H1 (cell line): ENCODE measurements around the gene ARHGEF12.

ENCODE experiments used
- CHD2 ChIP-seq: IDR thresholded peaks from 2 replicates; pipeline ENCODE4 v1.6.1; 2012; ENCODE audit warnings: low read length, improper control_type of control experiment
- CREB1 ChIP-seq: IDR thresholded peaks from 2 replicates; pipeline ENCODE4 v1.6.1; 2012; ENCODE audit warnings: inconsistent platforms
- EGR1 ChIP-seq: IDR thresholded peaks from 2 replicates; pipeline ENCODE4 v1.6.1; 2011; ENCODE audit warnings: low read depth, low read length, borderline replicate concordance
- GABPA ChIP-seq: IDR thresholded peaks from 2 replicates; pipeline ENCODE4 v1.6.1; 2011; ENCODE audit warnings: mild to moderate bottlenecking, low read length, moderate library complexity, borderline replicate concordance; ENCODE audit not compliant: insufficient read depth
- GTF2F1 ChIP-seq: IDR thresholded peaks from 2 replicates; pipeline ENCODE4 v1.6.1; 2012; ENCODE audit warnings: low read depth, low read length, improper control_type of control experiment, borderline replicate concordance
- HDAC2 ChIP-seq, 2 experiments: fragments of 300-600 bp in 1 of 2; sonication (generic) in 1 of 2; IDR thresholded peaks; 2 replicates each; pipeline ENCODE4 v1.6.1; 2011 to 2012; ENCODE audit warnings: low read depth in 2 of 2, low read length in 2 of 2, mild to moderate bottlenecking in 2 of 2, moderate library complexity in 2 of 2, borderline replicate concordance in 1 of 2, inconsistent platforms in 1 of 2
- JUN ChIP-seq: IDR thresholded peaks from 2 replicates; pipeline ENCODE4 v1.6.1; 2011; ENCODE audit warnings: low read depth, mild to moderate bottlenecking, improper control_type of control experiment, low read length
- JUND ChIP-seq: IDR thresholded peaks from 2 replicates; pipeline ENCODE4 v1.6.1; 2011; ENCODE audit warnings: mild to moderate bottlenecking, improper control_type of control experiment, low read length
- KDM5A ChIP-seq: fragments of 200-600 bp; IDR thresholded peaks from 2 replicates; pipeline ENCODE4 v1.7.1; 2012; ENCODE audit warnings: mild to moderate bottlenecking, low read length, inconsistent platforms, mixed read lengths
- POLR2AphosphoS5 ChIP-seq: IDR thresholded peaks from 2 replicates; pipeline ENCODE4 v1.6.1; 2011; ENCODE audit warnings: low read depth, low read length
- TAF1 ChIP-seq: IDR thresholded peaks from 2 replicates; pipeline ENCODE4 v1.6.1; 2011; ENCODE audit warnings: mild to moderate bottlenecking, low read depth, low read length
- TF ChIP-seq, protein P1 (sequence below), 3 experiments: IDR thresholded peaks; 1 replicate in 2 of 3; 2 replicates in 1 of 3; pipeline versions ENCODE4 v1.5.1 to v1.6.1; 2011; ENCODE audit warnings: low read length in 3 of 3, mild to moderate bottlenecking in 3 of 3, inconsistent platforms in 2 of 3, low read depth in 1 of 3, moderate library complexity in 1 of 3; ENCODE audit not compliant: insufficient read depth in 1 of 3; ENCODE audit errors: control extremely low read depth in 1 of 3
- TF ChIP-seq, protein P2 (sequence below): IDR thresholded peaks from 2 replicates; pipeline ENCODE4 v1.6.1; 2012; ENCODE audit warnings: inconsistent platforms

DNA sequence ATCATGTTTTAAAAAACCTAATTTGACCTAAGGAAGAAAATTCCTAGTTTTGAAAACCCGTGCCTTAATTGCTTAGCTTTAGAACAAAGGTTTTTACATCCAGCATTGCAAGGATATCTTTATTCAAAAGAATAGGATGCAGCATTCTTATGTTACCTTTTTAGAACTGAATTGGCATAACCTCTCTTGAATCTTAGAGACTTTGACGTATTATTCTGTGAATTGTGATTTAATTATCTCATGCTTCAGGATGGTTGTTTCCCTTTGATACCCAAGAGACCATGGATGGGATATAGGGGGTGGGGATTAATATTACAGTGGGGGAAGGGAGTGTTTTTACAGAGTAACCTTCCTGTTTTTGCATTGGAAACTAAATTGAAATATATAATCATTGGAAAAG is 49.4 kb downstream of the ARHGEF12 start:
- TF ChIP-seq, protein P1, sequence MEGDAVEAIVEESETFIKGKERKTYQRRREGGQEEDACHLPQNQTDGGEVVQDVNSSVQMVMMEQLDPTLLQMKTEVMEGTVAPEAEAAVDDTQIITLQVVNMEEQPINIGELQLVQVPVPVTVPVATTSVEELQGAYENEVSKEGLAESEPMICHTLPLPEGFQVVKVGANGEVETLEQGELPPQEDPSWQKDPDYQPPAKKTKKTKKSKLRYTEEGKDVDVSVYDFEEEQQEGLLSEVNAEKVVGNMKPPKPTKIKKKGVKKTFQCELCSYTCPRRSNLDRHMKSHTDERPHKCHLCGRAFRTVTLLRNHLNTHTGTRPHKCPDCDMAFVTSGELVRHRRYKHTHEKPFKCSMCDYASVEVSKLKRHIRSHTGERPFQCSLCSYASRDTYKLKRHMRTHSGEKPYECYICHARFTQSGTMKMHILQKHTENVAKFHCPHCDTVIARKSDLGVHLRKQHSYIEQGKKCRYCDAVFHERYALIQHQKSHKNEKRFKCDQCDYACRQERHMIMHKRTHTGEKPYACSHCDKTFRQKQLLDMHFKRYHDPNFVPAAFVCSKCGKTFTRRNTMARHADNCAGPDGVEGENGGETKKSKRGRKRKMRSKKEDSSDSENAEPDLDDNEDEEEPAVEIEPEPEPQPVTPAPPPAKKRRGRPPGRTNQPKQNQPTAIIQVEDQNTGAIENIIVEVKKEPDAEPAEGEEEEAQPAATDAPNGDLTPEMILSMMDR (IDR thresholded peaks at IDR 0.05; ENCODE audit: control extremely low read depth in 1 of 3, insufficient read depth in 1 of 3, low read depth in 1 of 3, low read length in 3 of 3): no peak
- TF ChIP-seq CREB1: no peak
- TF ChIP-seq GABPA: no peak
- TF ChIP-seq JUN: no peak
- no peak for TF ChIP-seq TAF1
- no peak for TF ChIP-seq HDAC2 (IDR thresholded peaks at IDR 0.05; ENCODE audit: borderline replicate concordance in 1 of 2, low read depth in 2 of 2, low read length in 2 of 2)
- no peak for TF ChIP-seq JUND
- TF ChIP-seq CHD2: no peak
- TF ChIP-seq POLR2AphosphoS5: no peak
- no peak for TF ChIP-seq EGR1
- TF ChIP-seq, protein P2, sequence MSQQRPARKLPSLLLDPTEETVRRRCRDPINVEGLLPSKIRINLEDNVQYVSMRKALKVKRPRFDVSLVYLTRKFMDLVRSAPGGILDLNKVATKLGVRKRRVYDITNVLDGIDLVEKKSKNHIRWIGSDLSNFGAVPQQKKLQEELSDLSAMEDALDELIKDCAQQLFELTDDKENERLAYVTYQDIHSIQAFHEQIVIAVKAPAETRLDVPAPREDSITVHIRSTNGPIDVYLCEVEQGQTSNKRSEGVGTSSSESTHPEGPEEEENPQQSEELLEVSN: no peak
- TF ChIP-seq KDM5A: no peak
- TF ChIP-seq GTF2F1: no peak
